ENCODE results near the gene HECTD4. TPM values are rescaled to one million over a fixed set of nuclear protein-coding genes. Genes with fewer than 3 reads are reported as not detected.

The HECTD4 gene
- total and polyA plus RNA-seq, 2 donors (not counting 1 experiment from before 2014, with no cell fraction given) = 46.4 to 92.2 TPM

DNA sequence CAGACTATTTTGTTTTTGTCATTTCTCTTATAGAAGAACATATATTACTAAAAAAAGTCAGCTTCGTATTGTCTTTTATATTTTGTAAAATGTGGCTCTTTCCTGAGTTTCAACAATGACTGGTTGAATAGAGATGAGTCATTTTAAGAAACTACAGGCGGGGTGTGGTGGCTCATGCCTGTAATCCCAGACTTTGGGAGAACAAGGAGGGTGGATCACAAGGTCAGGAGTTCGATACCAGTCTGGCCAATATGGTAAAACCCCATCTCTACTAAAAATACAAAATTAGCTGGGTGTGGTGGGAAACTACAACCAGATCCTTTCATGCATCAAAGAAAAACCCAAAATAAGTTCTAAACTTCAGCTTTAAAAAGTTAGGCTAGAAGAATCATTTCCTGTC lies 28.8 kb downstream of the HECTD4 start:
- Histone ChIP-seq H4K20me1 (ENCODE audit: control insufficient read depth, insufficient read depth, low read length, poor library complexity, severe bottlenecking) (no peaks in the 10 kb centered on the region), H3K9me3 (ENCODE audit: control extremely low read depth in 1 of 3, control insufficient read depth in 2 of 3, insufficient read depth in 1 of 3, low read length in 2 of 3) (peaks cover 0 to 6% (median 0%) of the 10 kb centered on the region in 3 donors), H3K4me3 (ENCODE audit: control extremely low read depth in 1 of 5, extremely low read depth in 1 of 5, insufficient read depth in 1 of 5, low read depth in 2 of 5, low read length in 4 of 5) (peak overlapping the region in 4 of 5 experiments; percentile 11 to 34 (median 21)), H3K4me2 (replicated peaks; ENCODE audit: low read depth, low read length, poor library complexity, severe bottlenecking) (peak overlapping the region; percentile 62), H3K79me2 (ENCODE audit: control insufficient read depth, insufficient read depth, low read length) (peaks cover 95% of the 10 kb centered on the region), H3K9ac (ENCODE audit: low read length) (peak overlapping the region; percentile 41), H3K36me3 (replicated peaks in 1 of 2; ENCODE audit: control extremely low read depth in 1 of 2, control insufficient read depth in 1 of 2, extremely low read depth in 1 of 2, insufficient read depth in 2 of 2, low read length in 1 of 2) (no peaks in the 10 kb centered on the region), H3K4me1 (ENCODE audit: control insufficient read depth in 2 of 2, insufficient read depth in 2 of 2, low read length in 2 of 2) (peaks cover 61 to 64% of the 10 kb centered on the region in 2 donors), H3K27me3 (replicated peaks in 1 of 4; ENCODE audit: control extremely low read depth in 1 of 4, control insufficient read depth in 3 of 4, insufficient read depth in 4 of 4, low read length in 3 of 4) (no peaks in the 10 kb centered on the region), H3K27ac (ENCODE audit: low read length in 2 of 2) (peak overlapping the region; percentile 43 to 85), H2AFZ (ENCODE audit: insufficient read depth, low read depth, low read length, poor library complexity, severe bottlenecking) (peak overlapping the region; percentile 43)
- Mint-ChIP-seq H3K27ac (peak overlapping the region; percentile 80), H3K4me1 (peaks cover 63% of the 10 kb centered on the region), H3K9me3 (ENCODE audit: insufficient read depth) (no peaks in the 10 kb centered on the region), H3K27me3 (no peaks in the 10 kb centered on the region), H3K4me3 (peak overlapping the region; percentile 69)
- DNase-seq = no peak
- ATAC-seq (ENCODE audit: low read depth) = no peak
- CTCF ChIA-PET = interaction anchor here (0.6 to 0.7 kb wide), 2 partner anchors 10 to 362 kb away, joined by 3 to 4 read pairs; no protein-coding TSS in a partner anchor
- POLR2A ChIA-PET = no interaction called here
- TF ChIP-seq CTCF (IDR thresholded peaks at IDR 0.05) = no peak
- no peak for TF ChIP-seq EZH2 (IDR thresholded peaks at IDR 0.05; ENCODE audit: borderline replicate concordance, insufficient read depth, low read depth, low read length, poor library complexity, severe bottlenecking)
- intact Hi-C loops (cut with micrococcal nuclease) = no loop called here
- no CpG with 5 or more reads among the region's 3 CpGs for WGBS (ENCODE audit: insufficient coverage)

DNA sequence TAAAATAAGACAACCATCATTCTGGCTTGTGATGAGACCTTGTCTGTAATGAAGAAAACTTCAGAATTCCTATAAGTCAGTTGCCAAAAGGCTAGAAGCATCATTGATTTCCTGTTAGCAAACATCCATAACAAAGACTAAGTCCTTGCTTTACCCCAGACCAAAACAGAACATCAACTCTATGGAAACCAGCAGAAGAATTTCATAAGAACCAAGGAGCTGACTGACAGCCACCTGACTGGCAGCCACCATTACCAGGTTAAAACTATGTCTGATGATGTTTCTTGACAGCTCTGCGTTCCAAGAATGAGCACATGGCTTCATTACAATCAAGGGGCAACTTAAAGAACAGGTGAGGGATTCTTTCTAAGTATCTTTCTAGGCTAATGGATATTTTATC lies 29.3 kb downstream of the HECTD4 start:
- H3K4me2 ChIP-seq (replicated peaks; ENCODE audit: low read depth, low read length, poor library complexity, severe bottlenecking) = peak overlapping the region; percentile 62
- H3K79me2 ChIP-seq (ENCODE audit: control insufficient read depth, insufficient read depth, low read length) = peaks cover 97% of the 10 kb centered on the region
- peak overlapping the region; percentile 41 for H3K9ac ChIP-seq (ENCODE audit: low read length)
- ChIA-PET CTCF (interaction anchor here (0.7 kb wide), 1 partner anchor 9 kb away, joined by 3 read pairs; no protein-coding TSS in a partner anchor), POLR2A (no interaction called here)
- peak overlapping the region; percentile 86 for H3K27ac Mint-ChIP-seq
- DNase-seq (no peak), ATAC-seq (ENCODE audit: low read depth) (no peak)
- no peaks in the 10 kb centered on the region for H3K27me3 ChIP-seq (replicated peaks in 1 of 4; ENCODE audit: control extremely low read depth in 1 of 4, control insufficient read depth in 3 of 4, insufficient read depth in 4 of 4, low read length in 3 of 4)
- H4K20me1 ChIP-seq (ENCODE audit: control insufficient read depth, insufficient read depth, low read length, poor library complexity, severe bottlenecking) = peaks cover 3% of the 10 kb centered on the region
- H2AFZ ChIP-seq (ENCODE audit: insufficient read depth, low read depth, low read length, poor library complexity, severe bottlenecking) = peak overlapping the region; percentile 43
- no peaks in the 10 kb centered on the region for H3K9me3 Mint-ChIP-seq (ENCODE audit: insufficient read depth)
- H3K9me3 ChIP-seq (ENCODE audit: control extremely low read depth in 1 of 3, control insufficient read depth in 2 of 3, insufficient read depth in 1 of 3, low read length in 2 of 3) = peaks cover 0 to 6% (median 0%) of the 10 kb centered on the region in 3 donors
- no peaks in the 10 kb centered on the region for H3K27me3 Mint-ChIP-seq
- peaks cover 62 to 64% of the 10 kb centered on the region in 2 donors for H3K4me1 ChIP-seq (ENCODE audit: control insufficient read depth in 2 of 2, insufficient read depth in 2 of 2, low read length in 2 of 2)
- TF ChIP-seq CTCF (IDR thresholded peaks at IDR 0.05) = no peak
- TF ChIP-seq EZH2 (IDR thresholded peaks at IDR 0.05; ENCODE audit: borderline replicate concordance, insufficient read depth, low read depth, low read length, poor library complexity, severe bottlenecking) = no peak
- WGBS (ENCODE audit: insufficient coverage) = no CpG with 5 or more reads among the region's 1 CpG
- H3K27ac ChIP-seq (ENCODE audit: low read length in 2 of 2) = peak overlapping the region in 1 of 2 donors; percentile 85
- no peaks in the 10 kb centered on the region for H3K36me3 ChIP-seq (replicated peaks in 1 of 2; ENCODE audit: control extremely low read depth in 1 of 2, control insufficient read depth in 1 of 2, extremely low read depth in 1 of 2, insufficient read depth in 2 of 2, low read length in 1 of 2)
- H3K4me3 ChIP-seq (ENCODE audit: control extremely low read depth in 1 of 5, extremely low read depth in 1 of 5, insufficient read depth in 1 of 5, low read depth in 2 of 5, low read length in 4 of 5) = peak overlapping the region in 1 of 5 experiments; percentile 34
- peaks cover 66% of the 10 kb centered on the region for H3K4me1 Mint-ChIP-seq
- intact Hi-C loops (cut with micrococcal nuclease) = no loop called here
- H3K4me3 Mint-ChIP-seq = peak overlapping the region; percentile 69

Data from B cell (primary cell).